GM23248 (cell line): Measurements from ENCODE around the gene SV2C.
"Not testable (repeated sequence)": the region's sequence is repeated elsewhere in the genome, so short reads cannot be mapped to it uniquely, and the experiment has no call there.

Experiments used
- EZH2 ChIP-seq: fragments of 200-600 bp; sonication (generic); IDR thresholded peaks from 2 replicates; pipeline ENCODE4 v1.6.1; 2018; ENCODE audit warnings: antibody characterized with exemption, mild to moderate bottlenecking; ENCODE audit not compliant: insufficient read depth, poor library complexity, severe bottlenecking
- EZH2phosphoT487 ChIP-seq: fragments of 200-600 bp; sonication (generic); IDR thresholded peaks from 2 replicates; pipeline ENCODE4 v1.6.1; 2018; ENCODE audit warnings: antibody characterized with exemption, moderate library complexity, mild to moderate bottlenecking, low read depth; ENCODE audit not compliant: insufficient read depth

DNA sequence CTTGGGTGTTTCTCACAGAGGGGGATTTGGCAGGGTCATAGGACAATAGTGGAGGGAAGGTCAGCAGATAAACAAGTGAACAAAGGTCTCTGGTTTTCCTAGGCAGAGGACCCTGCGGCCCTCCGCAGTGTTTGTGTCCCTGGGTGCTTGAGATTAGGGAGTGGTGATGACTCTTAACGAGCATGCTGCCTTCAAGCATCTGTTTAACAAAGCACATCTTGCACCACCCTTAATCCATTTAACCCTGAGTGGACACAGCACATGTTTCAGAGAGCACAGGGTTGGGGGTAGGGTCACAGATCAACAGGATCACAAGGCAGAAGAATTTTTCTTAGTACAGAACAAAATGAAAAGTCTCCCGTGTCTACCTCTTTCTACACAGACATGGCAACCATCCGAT, 252.3 kb downstream of the SV2C start:
- TF ChIP-seq EZH2, EZH2phosphoT487: not testable (repeated sequence)
